Activated CD8-positive, alpha-beta T cell treated with anti-CD3 and anti-CD28 coated beads, Interleukin-2, amount 10 ng/mL, durations not matched to agents 7 days and 5 days (primary cell): ENCODE data around the gene JPH3. TPM values are rescaled to one million over a fixed set of nuclear protein-coding genes. Genes with fewer than 3 reads are reported as not detected.

ENCODE experiments used
- ATAC-seq: fragments of 150-1000 bp; cut with Tn5 transposase; one replicate; pipeline ENCODE4 v1.10.0; 2021; ENCODE audit warnings: moderate library complexity
- CTCF ChIA-PET: fragments of 350-600 bp; sonication (Branson Sonifier 250); formaldehyde crosslinking; loops from one replicate; lab custom pipeline; 2021; ENCODE audit warnings: antibody characterized with exemption; lab: Charles Lee
- POLR2A ChIA-PET: fragments of 350-600 bp; sonication (Branson Sonifier 250); formaldehyde crosslinking; loops from one replicate; lab custom pipeline; 2021; ENCODE audit warnings: antibody characterized with exemption; lab: Charles Lee
- DNase-seq: peaks from one replicate; pipeline ENCODE4 v3.0.0-alpha.2; 2020
- H3K27ac Mint-ChIP-seq: one replicate; pipeline ENCODE4 v1.8.0; 2021; ENCODE audit warnings: mild to moderate bottlenecking, mixed read lengths
- H3K27me3 Mint-ChIP-seq: one replicate; pipeline ENCODE4 v1.8.0; 2021; ENCODE audit warnings: low read depth, mixed read lengths
- H3K36me3 Mint-ChIP-seq: one replicate; pipeline ENCODE4 v1.8.0; 2021; ENCODE audit warnings: low read depth, mixed read lengths
- H3K4me1 Mint-ChIP-seq: one replicate; pipeline ENCODE4 v1.8.0; 2021; ENCODE audit warnings: low read depth, mixed read lengths
- H3K4me3 Mint-ChIP-seq: one replicate; pipeline ENCODE4 v1.8.0; 2021; ENCODE audit warnings: mild to moderate bottlenecking, mixed read lengths
- H3K9me3 Mint-ChIP-seq: one replicate; pipeline ENCODE4 v1.8.0; 2022; ENCODE audit warnings: mixed read lengths; ENCODE audit not compliant: insufficient read depth
- total RNA-seq, 2 experiments: library from RNA; stranded (reverse); gene quantifications; one replicate each; pipeline ENCODE4 v1.2.3, GENCODE V29; 2021

The JPH3 gene
- total RNA-seq, 2 experiments from 2014 or later: not detected

DNA sequence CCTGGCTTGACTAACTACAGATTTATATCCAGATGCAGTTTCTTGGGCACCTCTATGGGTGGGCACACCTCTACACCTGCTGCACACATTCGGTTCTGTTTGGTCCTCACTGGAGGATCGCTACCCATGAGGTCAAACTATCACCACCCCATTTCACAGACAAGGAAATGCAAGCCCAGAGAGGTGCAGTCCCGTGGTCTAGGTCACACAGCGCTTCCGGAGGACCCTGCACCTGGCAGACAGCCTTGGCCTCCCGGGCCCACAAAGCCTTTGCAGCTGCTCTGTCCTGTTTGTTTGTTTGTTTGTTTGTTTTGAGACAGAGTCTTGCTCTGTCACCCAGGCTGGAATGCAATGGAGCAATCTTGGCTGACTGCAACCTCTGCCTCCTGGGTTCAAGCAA, 39.3 kb upstream of the JPH3 start:
- POLR2A ChIA-PET: no interaction called here
- no peak for DNase-seq
- H3K36me3 Mint-ChIP-seq: peaks cover 4% of the 10 kb centered on the region
- H3K9me3 Mint-ChIP-seq: peaks cover 4% of the 10 kb centered on the region
- H3K4me3 Mint-ChIP-seq: no peak overlapping the region
- no peak overlapping the region for H3K27ac Mint-ChIP-seq
- no peaks in the 10 kb centered on the region for H3K4me1 Mint-ChIP-seq
- CTCF ChIA-PET: no interaction called here
- no peak for ATAC-seq
- peaks cover 9% of the 10 kb centered on the region for H3K27me3 Mint-ChIP-seq

DNA sequence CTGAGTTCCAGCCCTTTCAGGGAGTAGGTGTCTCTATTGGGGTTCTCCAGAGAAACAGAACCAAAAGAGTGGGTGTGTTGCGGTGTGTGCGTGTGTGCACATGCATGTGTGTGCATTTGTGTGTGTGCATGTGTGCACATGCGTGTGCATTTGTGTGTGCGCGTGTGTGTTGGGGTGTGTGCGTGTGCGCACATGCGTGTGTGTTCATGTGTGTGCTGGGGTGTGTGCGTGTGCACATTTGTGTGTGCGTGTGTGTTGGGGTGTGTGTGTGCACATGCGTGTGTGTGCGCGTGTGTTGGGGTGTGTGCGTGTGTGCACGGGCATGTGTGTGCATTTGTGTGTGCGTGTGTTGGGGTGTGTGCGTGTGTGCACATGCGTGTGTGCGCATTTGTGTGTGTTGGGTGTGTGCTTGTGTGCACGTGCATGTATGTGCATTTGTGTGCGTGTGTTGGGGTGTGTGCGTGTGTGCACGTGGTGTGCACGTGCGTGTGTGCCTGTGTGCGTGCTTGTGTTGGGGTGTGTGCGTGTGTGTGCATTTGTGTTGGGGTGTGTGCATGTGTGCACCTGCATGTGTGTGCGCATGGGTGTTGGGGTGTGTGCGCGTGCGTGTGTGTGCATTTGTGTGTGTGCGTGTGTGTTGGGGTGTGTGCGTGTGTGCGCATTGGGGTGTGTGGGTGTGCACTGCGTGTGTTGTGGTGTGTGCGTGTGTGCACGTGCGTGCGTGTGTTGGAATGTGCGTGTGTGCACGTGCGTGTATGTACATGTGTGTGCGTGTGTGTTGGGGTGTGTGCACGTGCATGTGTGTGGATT, 38.4 kb upstream of the JPH3 start:
- Mint-ChIP-seq H3K36me3 (peaks cover 4% of the 10 kb centered on the region), H3K27me3 (peaks cover 4% of the 10 kb centered on the region), H3K4me1 (no peaks in the 10 kb centered on the region), H3K27ac (no peak overlapping the region), H3K9me3 (peaks cover 4% of the 10 kb centered on the region), H3K4me3 (no peak overlapping the region)
- POLR2A ChIA-PET: no interaction called here
- DNase-seq (no peak), ATAC-seq (no peak)
- CTCF ChIA-PET: no interaction called here

GRCh38 chr16:87564524-87564778, 37.9 kb upstream of the JPH3 start:
- ChIA-PET POLR2A (no interaction called here), CTCF (no interaction called here)
- Mint-ChIP-seq H3K4me1 (no peaks in the 10 kb centered on the region), H3K27me3 (peaks cover 4% of the 10 kb centered on the region), H3K9me3 (peaks cover 4% of the 10 kb centered on the region), H3K4me3 (no peak overlapping the region), H3K36me3 (peaks cover 4% of the 10 kb centered on the region), H3K27ac (no peak overlapping the region)
- no peak for DNase-seq
- no peak for ATAC-seq

- CTCF ChIA-PET: interaction anchor here (1.1 to 1.4 kb wide), 2 partner anchors 66 to 153 kb away, joined by 4 read pairs; no protein-coding TSS in a partner anchor
- Mint-ChIP-seq H3K4me3 (no peak overlapping the region), H3K27me3 (peaks cover 3% of the 10 kb centered on the region), H3K4me1 (no peaks in the 10 kb centered on the region), H3K27ac (no peak overlapping the region), H3K9me3 (no peaks in the 10 kb centered on the region), H3K36me3 (no peaks in the 10 kb centered on the region)
- DNase-seq: no peak
- POLR2A ChIA-PET: no interaction called here
- no peak for ATAC-seq
Observed at GRCh38 chr16:87569601-87570571, 32.4 kb upstream of the JPH3 start.

DNA sequence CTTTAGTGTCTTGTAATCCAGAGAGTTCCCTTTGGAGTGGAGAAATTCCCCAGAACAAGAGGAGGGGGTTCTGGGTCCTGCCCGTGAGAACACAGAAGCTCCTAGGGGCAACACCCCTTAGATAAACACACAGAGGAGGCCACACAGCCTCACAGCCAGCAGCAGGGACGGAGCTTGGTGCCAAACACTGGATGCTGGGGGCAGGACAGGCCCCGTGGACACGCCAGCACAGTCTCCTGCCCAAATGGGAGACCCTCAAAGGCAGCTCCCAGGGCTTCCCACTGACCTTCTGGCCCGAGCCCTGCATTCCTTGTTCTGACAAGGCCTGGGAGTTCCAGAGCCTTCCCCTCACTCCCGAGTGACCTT, 31.8 kb upstream of the JPH3 start:
- Mint-ChIP-seq H3K4me1 (no peaks in the 10 kb centered on the region), H3K9me3 (no peaks in the 10 kb centered on the region), H3K27ac (no peak overlapping the region), H3K36me3 (no peaks in the 10 kb centered on the region), H3K27me3 (peaks cover 3% of the 10 kb centered on the region), H3K4me3 (no peak overlapping the region)
- ATAC-seq (no peak), DNase-seq (no peak)
- ChIA-PET CTCF (interaction anchor here (1.1 to 1.4 kb wide), 3 partner anchors 65 to 176 kb away, joined by 3 to 4 read pairs (median 4); no protein-coding TSS in a partner anchor), POLR2A (no interaction called here)

DNA sequence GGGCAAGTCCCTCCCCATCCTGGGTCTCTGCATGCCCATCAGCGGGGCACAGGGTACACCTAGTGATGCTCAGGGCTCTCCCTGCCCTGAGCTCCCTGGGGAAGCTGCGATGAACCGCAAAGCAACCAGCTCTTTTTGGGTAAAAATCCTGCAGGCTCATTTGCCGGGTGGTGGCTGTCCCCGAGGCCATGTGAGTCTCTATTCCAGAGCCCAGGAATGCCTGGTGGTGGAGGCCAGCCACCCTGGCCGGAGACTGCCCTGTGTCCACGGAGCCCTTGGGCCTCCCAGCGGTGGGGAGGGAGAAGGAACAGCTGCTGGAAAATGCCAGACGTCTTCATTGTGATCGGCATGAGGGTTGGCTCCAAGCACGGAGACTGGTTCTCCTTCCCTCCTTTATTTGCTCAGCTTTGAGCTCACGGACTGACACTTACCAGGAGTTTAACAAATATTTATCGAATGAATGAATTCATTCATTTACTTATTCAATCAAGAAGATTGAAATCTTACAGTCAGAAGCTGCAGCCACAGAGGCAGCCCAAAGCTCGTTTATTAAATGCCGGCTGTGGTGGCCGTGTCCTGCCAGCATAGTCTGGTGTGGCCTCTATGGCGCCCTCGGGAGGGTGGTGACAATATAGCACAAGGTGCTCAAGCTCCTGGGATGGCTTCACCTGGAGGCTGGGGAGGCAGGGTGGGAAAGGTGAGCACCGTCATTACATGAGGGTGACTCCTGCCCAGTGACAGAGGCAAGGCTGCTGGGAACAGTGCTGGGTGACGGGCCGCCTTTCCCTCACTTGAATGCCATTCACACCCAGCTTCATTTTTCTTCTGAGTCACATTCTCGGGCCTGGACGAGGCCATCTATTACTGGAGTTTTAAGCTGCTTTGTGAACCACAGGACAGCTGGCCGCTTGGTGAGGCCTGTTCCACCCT, 31.1 kb upstream of the JPH3 start:
- Mint-ChIP-seq H3K27me3 (peaks cover 3% of the 10 kb centered on the region), H3K4me3 (no peak overlapping the region), H3K27ac (no peak overlapping the region), H3K36me3 (no peaks in the 10 kb centered on the region), H3K4me1 (no peaks in the 10 kb centered on the region), H3K9me3 (no peaks in the 10 kb centered on the region)
- ATAC-seq (no peak), DNase-seq (peak; percentile 28)
- POLR2A ChIA-PET: no interaction called here
- CTCF ChIA-PET: interaction anchor here (1.1 to 1.4 kb wide), 3 partner anchors 65 to 177 kb away, joined by 3 to 4 read pairs (median 4); no protein-coding TSS in a partner anchor

DNA sequence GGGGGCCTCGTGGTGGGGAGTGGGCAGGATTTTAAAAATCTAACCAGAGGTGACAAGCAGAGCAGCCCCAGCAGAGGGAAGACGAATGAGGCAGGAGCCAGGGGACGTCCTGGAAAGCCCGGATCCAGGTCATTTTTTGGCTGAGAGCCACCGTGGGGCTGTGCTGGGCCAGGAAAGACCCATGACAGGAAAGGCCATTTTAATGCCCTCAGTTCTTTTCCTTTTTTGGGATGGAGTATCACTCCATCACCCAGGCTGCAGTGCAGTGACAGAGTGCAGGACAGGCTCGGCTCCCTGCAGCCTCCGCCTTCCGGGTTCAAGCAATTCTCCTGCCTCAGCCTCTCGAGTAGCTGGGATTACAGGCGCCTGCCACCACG, 30.5 kb upstream of the JPH3 start:
- CTCF ChIA-PET: interaction anchor here (1.2 kb wide), 1 partner anchor 178 kb away, joined by 3 read pairs; no protein-coding TSS in a partner anchor

GRCh38 chr16:87572959-87573358, 29.3 kb upstream of the JPH3 start:
- ChIA-PET CTCF (no interaction called here), POLR2A (no interaction called here)
- no peak overlapping the region for H3K4me3 Mint-ChIP-seq
- no peaks in the 10 kb centered on the region for H3K9me3 Mint-ChIP-seq
- H3K27ac Mint-ChIP-seq: no peak overlapping the region
- H3K36me3 Mint-ChIP-seq: no peaks in the 10 kb centered on the region
- H3K27me3 Mint-ChIP-seq: peaks cover 3% of the 10 kb centered on the region
- no peak for DNase-seq
- no peak for ATAC-seq
- no peaks in the 10 kb centered on the region for H3K4me1 Mint-ChIP-seq

More for the DNA sequence above, 30.5 kb upstream of the JPH3 start:
- Mint-ChIP-seq H3K4me3 (no peak overlapping the region), H3K27me3 (peaks cover 3% of the 10 kb centered on the region), H3K36me3 (no peaks in the 10 kb centered on the region), H3K27ac (no peak overlapping the region), H3K4me1 (no peaks in the 10 kb centered on the region), H3K9me3 (no peaks in the 10 kb centered on the region)
- DNase-seq (no peak), ATAC-seq (no peak)
- POLR2A ChIA-PET: no interaction called here

- Mint-ChIP-seq H3K27ac (no peak overlapping the region), H3K36me3 (no peaks in the 10 kb centered on the region), H3K4me3 (no peak overlapping the region), H3K27me3 (peaks cover 8% of the 10 kb centered on the region), H3K9me3 (no peaks in the 10 kb centered on the region), H3K4me1 (no peaks in the 10 kb centered on the region)
- DNase-seq (no peak), ATAC-seq (no peak)
- CTCF ChIA-PET: no interaction called here
- POLR2A ChIA-PET: no interaction called here
Observed at GRCh38 chr16:87575027-87575804, 27.1 kb upstream of the JPH3 start.

DNA sequence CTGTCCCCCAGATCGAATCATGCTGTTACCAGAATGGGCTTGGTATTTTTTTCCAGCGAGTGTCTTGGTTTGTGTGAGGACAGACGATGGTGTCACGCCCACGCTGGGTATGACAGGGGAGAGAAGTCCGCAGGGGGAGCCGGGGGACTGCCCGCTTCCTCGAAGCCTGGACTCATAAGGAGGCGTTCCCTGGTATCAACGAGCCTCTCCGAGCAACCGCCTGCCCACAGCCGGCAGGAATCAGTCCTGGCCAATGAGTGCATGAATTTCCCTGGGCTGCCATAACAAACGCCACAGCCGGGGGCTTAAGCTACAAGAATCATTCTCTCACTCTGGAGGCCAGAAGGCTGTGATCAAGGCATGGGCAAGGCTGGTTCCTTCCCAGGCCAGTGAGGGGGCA, 26.1 kb upstream of the JPH3 start:
- POLR2A ChIA-PET: no interaction called here
- H3K9me3 Mint-ChIP-seq: no peaks in the 10 kb centered on the region
- H3K27me3 Mint-ChIP-seq: peaks cover 8% of the 10 kb centered on the region
- no peak for ATAC-seq
- H3K27ac Mint-ChIP-seq: no peak overlapping the region
- no peaks in the 10 kb centered on the region for H3K4me1 Mint-ChIP-seq
- no peak for DNase-seq
- CTCF ChIA-PET: no interaction called here
- no peaks in the 10 kb centered on the region for H3K36me3 Mint-ChIP-seq
- no peak overlapping the region for H3K4me3 Mint-ChIP-seq
